SW 1271 (cell line): ENCODE measurements around the gene LILRB5.
"Not testable (repeated sequence)": the region's sequence is repeated elsewhere in the genome, so short reads cannot be mapped to it uniquely, and the experiment has no call there.

Experiments
- DNase-seq, 2 experiments: peaks; one replicate each; lab custom pipeline; 2025; lab: John Stamatoyannopoulos, UW

LILRB5 gene

DNA sequence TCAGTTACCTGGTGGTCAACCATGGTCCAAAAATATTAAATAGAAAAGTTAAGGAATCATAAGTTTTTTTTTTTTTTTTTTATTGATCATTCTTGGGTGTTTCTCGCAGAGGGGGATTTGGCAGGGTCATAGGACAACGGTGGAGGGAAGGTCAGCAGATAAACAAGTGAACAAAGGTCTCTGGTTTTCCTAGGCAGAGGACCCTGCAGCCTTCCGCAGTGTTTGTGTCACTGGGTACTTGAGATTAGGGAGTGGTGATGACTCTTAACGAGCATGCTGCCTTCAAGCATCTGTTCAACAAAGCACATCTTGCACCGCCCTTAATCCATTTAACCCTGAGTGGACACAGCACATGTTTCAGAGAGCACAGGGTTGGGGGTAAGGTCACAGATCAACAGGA lies 42.9 kb downstream of the LILRB5 start:
- not testable (repeated sequence) for DNase-seq

DNA sequence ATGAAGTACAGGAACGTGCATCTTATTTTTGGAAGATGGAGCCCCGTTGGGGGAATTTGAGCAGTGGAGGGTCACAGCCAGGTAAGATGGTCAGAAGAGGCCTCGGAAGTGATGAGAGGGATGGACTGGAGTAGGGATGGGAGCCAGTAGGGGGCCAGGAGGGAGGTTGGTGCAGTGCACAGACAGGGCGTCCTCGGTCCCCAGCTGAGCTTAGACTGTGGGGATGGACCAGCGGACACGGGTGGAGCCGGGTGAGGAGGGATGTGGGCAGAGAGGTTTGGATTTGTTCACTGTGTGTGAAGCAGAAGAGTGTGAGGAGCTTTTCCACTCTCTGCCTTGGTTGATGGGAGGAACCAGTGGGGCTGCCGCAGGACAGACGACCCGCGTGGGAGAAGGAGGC lies 45.8 kb downstream of the LILRB5 start:
- no peak for DNase-seq

DNA sequence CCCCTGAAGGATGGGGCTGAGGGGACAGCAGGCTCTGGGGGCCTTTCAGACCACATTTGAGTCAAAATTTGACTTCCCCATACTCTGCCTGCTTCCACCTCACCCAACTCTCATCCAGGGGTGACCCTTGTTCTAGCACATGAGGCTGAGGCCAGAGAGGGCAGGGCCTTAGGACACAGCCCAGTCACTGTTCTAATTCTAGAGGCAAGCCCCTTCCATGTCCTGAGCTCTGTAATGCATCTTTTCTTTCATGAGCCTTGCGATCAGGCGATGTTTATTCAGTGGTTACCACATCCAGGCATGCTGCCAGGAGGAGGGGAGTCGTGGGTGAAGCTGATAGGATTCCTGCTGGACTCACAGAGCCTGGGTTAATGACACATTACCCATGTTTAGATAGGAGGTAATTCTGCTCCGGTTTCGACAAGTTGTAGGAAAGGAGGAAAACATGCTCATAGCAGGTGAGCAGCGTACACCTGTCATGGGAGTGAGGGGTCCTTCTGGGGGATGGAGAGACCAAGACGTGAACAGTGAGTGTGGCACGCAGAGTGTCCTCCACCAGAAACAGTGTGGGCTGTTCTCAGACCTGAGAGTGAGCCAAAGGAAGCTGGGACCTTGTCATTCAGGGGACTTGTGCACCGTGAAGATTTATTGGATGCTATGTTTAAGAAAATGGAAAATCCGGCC lies 47.1 kb downstream of the LILRB5 start:
- DNase-seq, result peak; percentile 47 to 65

DNA sequence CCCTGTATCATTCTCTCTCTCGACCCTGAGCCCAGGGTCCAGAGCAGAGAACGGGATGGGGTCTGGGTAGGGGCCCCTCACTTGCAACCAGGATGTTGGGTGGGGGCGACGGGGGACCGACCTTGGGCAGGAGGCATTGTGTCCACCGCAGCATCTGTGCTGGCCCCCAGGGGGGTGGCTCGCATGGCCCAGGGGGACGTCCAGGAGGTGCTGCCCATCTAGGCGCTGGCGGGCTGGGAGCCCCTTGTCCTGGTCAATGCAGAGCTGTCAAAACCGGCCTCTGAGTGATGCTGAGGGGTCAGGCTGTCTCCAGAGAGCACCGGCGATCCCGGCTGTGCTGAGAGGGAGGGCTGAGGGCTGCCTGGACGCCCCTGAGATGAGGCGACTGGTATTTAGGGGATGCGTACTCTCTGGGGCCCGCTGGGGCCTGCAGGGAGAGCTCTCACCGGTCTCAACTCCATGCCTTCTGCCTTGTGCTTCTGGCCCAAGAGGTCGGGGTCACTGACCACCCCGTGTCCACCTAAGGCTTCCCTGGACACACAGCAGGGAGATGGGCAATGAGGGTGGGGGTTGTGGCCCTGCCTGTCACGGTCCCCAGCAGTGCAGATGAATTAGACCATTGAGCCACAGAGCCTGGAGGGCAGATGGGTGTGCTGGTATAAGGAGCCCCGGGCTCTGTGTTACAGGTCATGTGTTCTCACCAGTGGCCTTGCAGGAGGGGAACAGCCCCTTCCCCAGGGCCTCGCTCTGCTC lies 47.8 kb downstream of the LILRB5 start:
- DNase-seq, result no peak

DNA sequence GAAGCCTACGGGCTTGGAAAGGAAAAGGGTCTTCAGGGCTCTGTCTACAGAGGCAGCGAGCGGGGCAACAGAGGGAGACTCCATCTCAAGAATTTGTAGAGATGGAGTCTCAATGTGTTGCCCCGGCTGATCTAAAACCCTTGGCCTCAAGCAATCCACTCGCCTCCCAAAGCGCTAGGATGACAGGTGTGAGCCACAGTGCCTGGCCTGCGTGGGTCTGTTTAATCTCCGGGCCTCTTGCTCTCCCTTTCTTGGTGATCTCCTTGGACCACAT lies 48.4 kb downstream of the LILRB5 start:
- DNase-seq, result no peak

DNA sequence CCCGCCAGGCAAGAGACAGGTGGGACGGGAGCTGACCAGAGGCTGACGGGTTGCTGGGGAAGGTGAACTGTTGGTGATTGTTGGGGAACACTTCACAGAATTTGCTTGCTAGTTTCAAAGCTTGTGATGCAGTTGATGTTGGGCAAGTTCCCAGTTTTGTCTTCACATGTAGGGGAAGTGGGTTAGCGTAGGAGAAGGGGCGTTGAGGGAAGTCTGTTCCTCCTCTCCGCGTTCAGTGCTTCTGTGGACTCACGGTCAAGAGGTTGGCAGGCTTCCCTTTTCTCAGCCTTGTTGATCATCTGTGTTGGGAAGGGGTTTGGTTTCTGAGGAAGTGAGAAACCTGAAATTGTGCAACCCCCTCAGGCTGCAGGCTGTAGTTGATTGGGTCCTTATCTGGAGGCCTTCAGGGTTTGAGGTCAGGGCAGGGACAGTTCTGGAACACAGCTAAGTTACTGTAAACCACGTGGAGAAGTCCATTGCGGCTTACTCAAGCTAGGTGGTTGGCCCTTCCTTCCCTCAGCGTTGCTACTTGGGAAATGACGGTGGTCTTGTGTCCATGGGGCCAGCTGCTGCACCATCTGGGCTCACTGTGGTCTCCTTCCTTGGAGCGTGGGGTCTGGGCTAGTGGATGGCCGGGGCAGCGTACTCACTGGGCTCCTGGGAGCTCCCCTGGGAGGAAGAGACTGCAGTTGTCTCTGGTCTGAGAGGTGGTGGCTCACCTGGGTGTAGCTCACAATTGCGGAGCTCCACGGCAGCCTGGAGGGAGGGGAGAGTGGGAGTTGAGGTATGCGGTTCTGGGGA lies 48.9 kb downstream of the LILRB5 start:
- no peak for DNase-seq

DNA sequence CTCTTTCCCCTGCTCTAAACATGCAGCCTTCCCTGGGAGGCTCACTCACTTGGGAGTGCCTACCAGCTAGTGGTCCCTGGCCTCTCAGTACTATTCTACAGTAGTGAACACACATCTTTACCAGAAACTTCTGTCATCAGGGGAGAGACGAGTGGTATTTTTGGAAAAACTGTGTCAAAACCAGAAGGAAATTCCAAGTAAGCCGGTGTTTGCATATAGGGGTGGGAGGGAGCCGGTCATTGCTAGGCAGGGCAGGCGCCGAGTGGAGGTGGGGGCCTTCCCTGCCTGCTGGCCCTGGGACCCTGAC lies 49.4 kb downstream of the LILRB5 start:
- DNase-seq, result no peak

DNA sequence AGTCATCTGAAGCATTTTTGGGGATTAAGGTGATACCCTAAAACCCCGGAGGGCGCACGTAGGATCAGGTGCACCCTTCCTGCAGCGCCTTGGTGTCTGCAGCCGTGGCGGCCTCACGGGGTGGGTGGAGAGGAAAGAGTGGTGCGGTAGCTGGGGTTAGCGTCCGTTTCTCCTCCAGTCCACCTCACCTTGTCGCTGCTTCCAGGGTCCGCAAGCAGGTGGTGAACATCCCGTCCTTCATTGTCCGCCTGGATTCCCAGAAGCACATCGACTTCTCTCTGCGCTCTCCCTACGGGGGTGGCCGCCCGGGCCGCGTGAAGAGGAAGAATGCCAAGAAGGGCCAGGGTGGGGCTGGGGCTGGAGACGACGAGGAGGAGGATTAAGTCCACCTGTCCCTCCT lies 49.9 kb downstream of the LILRB5 start:
- not testable (repeated sequence) for DNase-seq

DNA sequence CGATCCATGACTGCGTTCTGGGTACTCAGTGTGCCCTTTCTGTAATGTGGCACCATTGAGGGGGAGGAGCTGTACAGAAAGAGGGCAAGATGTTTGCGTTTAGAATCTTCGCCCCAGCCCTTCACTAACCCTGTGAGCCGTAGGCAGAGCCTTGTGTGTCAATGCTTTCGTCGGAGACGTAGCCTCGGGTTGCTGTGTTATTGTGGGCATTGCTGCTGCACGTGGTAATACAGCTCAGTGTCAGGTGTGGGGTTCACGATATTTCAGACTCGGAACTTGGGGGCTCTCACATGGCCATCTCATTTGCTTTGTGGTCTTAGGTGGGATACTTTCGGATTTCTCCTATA lies 50.3 kb downstream of the LILRB5 start:
- DNase-seq, result no peak

DNA sequence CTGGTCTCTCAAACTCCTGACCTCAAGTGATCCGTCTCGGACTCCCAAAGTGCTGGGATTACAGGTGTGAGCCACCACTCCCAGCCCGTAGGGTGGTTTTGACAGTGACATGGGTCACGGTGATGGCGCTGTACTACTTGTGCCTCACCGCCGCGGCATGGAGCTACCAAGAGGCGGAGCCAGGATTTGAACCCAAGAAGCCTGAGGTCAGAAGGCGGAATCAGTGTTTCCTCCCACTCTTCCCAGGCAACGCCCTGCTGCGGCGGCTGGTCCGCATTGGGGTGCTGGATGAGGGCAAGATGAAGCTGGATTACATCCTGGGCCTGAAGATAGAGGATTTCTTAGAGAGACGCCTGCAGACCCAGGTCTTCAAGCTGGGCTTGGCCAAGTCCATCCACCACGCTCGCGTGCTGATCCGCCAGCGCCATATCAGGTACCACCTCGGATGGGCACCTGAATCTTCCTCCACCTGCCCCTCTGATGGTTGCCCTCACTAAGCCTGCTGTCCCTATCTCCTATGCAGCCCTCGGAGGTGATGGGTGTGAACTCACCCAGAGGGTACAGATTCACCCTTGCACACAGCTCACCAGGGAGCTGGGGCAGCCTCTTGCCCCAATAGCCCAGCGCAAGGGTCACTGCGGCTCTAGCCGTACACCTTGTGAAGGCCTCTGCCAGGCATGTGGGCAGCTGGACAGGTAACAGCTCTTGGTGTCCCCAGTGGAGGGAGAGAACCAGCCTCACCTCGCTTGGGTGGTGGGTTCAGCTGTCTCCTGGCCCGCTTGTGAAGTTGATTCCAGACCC lies 50.8 kb downstream of the LILRB5 start:
- DNase-seq, result no peak

DNA sequence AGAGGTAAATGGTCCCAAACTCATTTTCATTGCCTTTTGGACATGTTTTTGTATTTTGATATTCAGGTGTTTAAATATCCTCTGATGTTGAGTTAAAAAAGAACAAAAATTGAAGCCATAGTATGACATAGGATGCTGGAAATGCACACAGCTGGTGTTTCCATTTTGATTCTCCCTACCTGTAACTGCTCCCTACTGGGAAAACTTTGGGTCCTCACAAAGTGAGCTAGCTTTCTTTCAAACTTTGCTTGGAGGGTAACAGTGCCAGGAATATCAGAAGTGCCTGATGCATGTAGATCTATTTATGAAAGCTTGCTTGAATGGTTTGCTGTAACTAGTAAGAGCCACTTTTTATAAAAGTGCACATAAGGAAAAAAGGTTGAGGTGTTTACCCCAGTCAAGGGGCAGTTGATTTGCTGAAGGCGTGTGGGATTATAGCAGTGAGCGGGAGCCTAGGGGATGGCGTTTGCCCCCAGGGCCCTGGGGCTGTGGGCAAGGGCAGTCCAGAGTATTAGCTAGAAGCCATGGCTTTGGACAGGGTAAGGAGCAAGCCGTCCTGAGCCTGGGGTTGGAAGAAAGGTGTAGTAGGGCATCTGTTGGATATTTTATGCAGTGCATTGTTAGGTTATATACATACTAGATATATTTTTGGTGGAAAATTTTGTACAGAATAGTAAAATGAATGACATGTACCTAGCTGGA lies 52.2 kb downstream of the LILRB5 start:
- DNase-seq, result no peak

DNA sequence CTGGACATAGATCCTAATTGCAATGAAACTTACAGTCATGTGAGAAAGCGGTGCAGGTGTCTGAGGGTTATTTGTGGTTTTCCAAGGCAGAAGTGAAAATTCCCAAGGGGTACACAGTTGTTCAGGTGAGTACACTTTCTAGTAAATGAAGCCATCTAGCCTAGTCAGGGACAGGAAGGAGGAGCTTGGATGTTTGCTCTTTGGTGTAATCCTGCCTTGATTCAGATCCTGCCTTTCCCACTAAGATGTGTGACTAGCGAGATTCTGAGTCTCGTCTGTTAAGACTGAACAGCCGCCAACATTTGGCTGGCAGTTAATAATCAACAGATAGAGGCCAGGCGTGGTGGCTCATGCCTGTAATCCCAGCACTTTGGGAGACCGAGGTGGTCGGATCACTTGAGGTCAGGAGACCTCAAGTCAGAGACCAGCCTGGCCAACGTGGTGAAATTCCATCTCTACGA lies 53.9 kb downstream of the LILRB5 start:
- DNase-seq, result no peak

DNA sequence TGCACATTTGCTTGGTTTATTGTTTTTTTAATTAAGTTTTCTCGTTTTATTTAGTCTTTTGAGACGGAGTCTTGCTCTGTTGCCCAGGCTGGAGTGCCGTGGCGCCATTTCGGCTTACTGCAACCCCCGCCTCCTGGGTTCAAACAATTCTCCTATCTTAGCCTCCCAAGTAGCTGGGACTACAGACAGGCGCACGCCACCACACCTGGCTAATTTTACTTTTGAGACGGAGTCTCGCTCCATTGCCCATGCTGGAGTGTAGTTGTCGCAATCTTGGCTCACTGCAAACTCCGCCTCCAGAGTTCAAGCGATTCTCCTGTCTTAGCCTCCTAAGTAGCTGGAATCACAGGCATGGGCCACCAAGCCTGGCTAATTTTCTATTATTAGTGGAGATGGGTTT lies 55.1 kb downstream of the LILRB5 start:
- DNase-seq, result no peak

DNA sequence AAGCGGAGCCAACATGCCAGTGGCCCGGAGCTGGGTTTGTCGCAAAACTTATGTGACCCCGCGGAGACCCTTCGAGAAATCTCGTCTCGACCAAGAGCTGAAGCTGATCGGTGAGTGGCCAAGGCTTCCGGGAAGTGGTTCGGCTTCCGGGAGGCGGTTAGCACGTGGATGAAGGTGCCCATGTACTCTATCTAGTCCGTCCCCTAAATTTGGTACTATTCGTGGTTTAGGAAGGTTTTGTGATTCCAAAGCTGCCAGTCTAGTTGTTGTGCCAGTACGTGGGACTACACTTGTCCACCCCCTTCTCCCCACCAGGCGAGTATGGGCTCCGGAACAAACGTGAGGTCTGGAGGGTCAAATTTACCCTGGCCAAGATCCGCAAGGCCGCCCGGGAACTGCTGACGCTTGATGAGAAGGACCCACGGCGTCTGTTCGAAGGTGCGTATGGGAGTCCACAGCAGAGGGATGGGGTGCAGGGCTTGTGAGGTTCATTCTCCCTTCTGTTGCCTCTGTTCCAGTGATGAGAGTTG lies 55.8 kb downstream of the LILRB5 start:
- no peak for DNase-seq
